Smooth muscle cell of bladder (primary cell): ENCODE data around the gene FGD5. TPM values are rescaled to one million over a fixed set of nuclear protein-coding genes. Genes with fewer than 3 reads are reported as not detected.

Experiments
- total RNA-seq: library from RNA; depleted of rRNA; stranded (reverse); fragments of >200 nt; gene quantifications from 2 replicates; pipeline ENCODE4 v1.2.3, GENCODE V29; 2014

Gene FGD5, protein sequence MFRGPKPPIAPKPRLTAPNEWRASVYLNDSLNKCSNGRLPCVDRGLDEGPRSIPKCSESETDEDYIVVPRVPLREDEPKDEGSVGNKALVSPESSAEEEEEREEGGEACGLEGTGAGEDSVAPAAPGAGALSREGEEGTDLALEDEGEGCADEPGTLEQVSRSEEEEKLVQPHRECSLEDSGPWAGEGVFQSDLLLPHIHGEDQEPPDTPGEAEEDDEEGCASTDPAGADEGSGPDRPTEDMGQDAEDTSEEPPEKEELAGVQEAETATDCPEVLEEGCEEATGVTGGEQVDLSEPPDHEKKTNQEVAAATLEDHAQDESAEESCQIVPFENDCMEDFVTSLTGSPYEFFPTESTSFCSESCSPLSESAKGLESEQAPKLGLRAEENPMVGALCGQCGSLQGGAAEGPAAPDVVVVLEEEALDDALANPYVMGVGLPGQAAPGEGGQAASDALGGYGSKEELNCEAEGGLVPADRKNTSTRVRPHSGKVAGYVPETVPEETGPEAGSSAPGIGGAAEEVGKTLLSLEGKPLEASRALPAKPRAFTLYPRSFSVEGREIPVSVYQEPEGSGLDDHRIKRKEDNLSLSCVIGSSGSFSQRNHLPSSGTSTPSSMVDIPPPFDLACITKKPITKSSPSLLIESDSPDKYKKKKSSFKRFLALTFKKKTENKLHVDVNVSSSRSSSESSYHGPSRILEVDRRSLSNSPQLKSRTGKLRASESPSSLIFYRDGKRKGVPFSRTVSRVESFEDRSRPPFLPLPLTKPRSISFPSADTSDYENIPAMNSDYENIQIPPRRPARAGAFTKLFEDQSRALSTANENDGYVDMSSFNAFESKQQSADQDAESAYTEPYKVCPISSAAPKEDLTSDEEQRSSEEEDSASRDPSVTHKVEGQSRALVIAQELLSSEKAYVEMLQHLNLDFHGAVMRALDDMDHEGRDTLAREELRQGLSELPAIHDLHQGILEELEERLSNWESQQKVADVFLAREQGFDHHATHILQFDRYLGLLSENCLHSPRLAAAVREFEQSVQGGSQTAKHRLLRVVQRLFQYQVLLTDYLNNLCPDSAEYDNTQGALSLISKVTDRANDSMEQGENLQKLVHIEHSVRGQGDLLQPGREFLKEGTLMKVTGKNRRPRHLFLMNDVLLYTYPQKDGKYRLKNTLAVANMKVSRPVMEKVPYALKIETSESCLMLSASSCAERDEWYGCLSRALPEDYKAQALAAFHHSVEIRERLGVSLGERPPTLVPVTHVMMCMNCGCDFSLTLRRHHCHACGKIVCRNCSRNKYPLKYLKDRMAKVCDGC (N-terminal part only)
- 0.14 and 0.37 TPM in 2 replicates for total RNA-seq

DNA sequence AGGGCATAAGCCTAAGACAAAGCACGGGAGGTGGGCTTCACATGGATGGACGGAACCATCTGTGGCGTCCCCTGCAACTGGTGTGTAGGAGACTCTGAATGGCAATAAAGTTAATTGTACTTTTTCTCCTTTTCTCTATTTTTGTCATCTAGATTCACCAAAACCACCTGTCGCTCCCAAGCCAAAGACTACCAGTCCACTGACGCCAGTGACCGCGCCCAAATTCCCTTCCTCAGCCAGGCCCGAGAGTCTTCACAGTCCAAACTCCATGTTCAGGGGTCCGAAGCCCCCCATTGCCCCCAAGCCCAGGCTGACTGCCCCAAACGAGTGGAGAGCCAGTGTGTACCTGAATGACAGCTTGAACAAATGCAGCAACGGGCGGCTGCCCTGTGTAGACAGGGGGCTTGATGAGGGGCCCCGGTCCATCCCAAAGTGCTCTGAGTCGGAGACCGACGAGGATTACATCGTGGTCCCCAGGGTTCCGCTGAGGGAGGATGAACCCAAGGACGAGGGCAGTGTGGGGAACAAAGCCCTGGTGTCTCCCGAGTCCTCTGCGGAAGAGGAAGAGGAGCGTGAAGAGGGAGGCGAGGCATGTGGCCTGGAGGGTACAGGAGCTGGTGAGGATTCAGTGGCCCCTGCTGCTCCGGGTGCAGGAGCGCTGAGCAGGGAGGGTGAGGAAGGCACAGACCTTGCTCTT is at the start of gene FGD5:
TSS of gene FGD5 (plus strand) at position 159 of the 697 bp plus-strand sequence. CDS start at position 269, 110 bp downstream.

GRCh38 chr3:14947100-14947885 is 128.5 kb downstream of the FGD5 start, which contains the start of gene NR2C2:
Gene NR2C2 (plus strand): TSS chr3:14947583. CDS start chr3:15003915, 56,332 bp downstream.

Other genes starting within 250 kb of the FGD5 start
- 8.1 and 8.4 TPM in 2 replicates for gene CCDC174, start 167.2 kb upstream of the FGD5 start, total RNA-seq
- gene C3orf20, start 143.8 kb upstream of the FGD5 start, total RNA-seq: under 0.01 and 0.09 TPM in 2 replicates
- gene NR2C2, start 128.6 kb downstream of the FGD5 start, total RNA-seq: 15.1 and 16.4 TPM in 2 replicates
- gene MRPS25, start 246.4 kb downstream of the FGD5 start, total RNA-seq: 9.7 and 17.7 TPM in 2 replicates